C4-2B (cell line): ENCODE data around the gene MTIF2.

Experiments used
- H3K27ac ChIP-seq: fragments of 450-650 bp; 2 replicates; pipeline ENCODE4 v1.5.1; 2017
- ZFX ChIP-seq: fragments of 450-650 bp; IDR thresholded peaks from 2 replicates; pipeline ENCODE4 v1.6.1; 2017
- TF ChIP-seq, protein P1 (sequence below): fragments of 450-650 bp; conservative IDR thresholded peaks from 2 replicates; pipeline ENCODE4 v1.5.1; 2017; ENCODE audit warnings: mild to moderate bottlenecking

MTIF2 gene

DNA sequence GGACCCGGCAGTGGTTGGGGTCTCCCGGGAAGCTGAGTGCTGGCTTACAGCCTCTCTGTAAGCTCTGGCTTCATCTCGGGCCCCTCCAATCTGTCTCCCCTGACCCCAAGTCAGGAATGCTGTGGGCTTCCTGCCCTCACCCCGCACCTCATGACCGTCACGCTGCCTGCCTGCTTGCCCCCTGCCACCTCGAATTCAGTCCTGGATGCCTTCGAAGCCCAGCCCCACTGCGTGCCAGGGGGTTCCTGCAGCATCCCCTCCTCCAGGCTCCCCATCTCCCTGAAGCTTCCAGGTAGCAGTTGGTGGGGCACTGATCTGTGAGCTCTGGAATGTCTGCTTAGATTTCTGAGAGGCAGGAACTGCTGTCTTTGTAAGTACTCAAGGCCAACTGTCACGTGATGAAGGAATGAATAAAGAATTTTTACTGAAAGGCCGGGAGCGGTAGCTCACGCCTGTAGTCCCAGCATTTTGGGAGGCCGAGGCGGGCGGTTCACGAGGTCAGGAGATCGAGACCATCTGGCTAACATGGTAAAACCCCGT is 43.5 kb downstream of the MTIF2 start:
- no peak overlapping the region for H3K27ac ChIP-seq
- TF ChIP-seq, protein P1, sequence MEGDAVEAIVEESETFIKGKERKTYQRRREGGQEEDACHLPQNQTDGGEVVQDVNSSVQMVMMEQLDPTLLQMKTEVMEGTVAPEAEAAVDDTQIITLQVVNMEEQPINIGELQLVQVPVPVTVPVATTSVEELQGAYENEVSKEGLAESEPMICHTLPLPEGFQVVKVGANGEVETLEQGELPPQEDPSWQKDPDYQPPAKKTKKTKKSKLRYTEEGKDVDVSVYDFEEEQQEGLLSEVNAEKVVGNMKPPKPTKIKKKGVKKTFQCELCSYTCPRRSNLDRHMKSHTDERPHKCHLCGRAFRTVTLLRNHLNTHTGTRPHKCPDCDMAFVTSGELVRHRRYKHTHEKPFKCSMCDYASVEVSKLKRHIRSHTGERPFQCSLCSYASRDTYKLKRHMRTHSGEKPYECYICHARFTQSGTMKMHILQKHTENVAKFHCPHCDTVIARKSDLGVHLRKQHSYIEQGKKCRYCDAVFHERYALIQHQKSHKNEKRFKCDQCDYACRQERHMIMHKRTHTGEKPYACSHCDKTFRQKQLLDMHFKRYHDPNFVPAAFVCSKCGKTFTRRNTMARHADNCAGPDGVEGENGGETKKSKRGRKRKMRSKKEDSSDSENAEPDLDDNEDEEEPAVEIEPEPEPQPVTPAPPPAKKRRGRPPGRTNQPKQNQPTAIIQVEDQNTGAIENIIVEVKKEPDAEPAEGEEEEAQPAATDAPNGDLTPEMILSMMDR, result no peak
- no peak for TF ChIP-seq ZFX

DNA sequence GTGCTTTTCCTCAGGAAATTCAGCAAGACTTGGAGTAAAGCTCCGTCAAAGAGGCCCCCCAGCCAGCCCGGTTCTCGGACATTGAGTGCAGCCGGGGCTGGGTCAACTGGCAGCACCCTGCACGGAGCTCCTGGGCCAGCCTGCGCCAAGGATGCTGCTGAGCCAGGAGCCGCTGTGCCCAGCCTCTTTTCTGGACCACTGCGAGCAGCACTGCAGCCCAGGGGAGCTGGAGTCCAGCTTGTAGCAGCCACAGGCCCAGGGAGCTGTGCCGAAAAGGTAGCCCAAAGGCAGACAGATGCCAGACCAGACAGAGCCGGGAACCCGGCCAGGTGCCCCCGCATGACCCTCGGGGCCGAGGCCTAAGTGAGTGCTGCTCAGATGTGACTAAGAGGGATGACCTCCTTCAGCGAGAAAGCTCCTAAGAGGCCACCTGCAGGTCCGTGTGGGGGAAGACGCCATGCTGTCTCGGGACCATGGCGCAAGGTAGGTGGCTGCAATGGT is 44.2 kb downstream of the MTIF2 start:
- TF ChIP-seq, protein P1, result no peak
- no peak for TF ChIP-seq ZFX
- H3K27ac ChIP-seq, result no peak overlapping the region

- H3K27ac ChIP-seq, result no peak overlapping the region
- TF ChIP-seq ZFX, result no peak
- TF ChIP-seq, protein P1, result no peak
Observed at GRCh38 chr2:55223958-55224760, 44.9 kb downstream of the MTIF2 start.

GRCh38 chr2:55213822-55214221 is 55.2 kb downstream of the MTIF2 start:
- H3K27ac ChIP-seq, result no peak overlapping the region
- TF ChIP-seq, protein P1, result no peak
- no peak for TF ChIP-seq ZFX

- H3K27ac ChIP-seq, result no peak overlapping the region
- no peak for TF ChIP-seq ZFX
- TF ChIP-seq, protein P1, result no peak
Observed at GRCh38 chr2:55204950-55205349, 64.1 kb downstream of the MTIF2 start.

GRCh38 chr2:55204536-55204935 is 64.5 kb downstream of the MTIF2 start:
- TF ChIP-seq ZFX, result no peak
- TF ChIP-seq, protein P1, result no peak
- no peak overlapping the region for H3K27ac ChIP-seq

GRCh38 chr2:55200416-55200815 is 68.6 kb downstream of the MTIF2 start:
- TF ChIP-seq, protein P1, result no peak
- no peak for TF ChIP-seq ZFX
- H3K27ac ChIP-seq, result no peak overlapping the region
